GM18526 (cell line): ENCODE measurements around the gene LIX1.

ENCODE experiments used
- POLR2A ChIP-seq: IDR thresholded peaks from 3 replicates; pipeline ENCODE4 v1.6.1; 2011; ENCODE audit not compliant: insufficient read length; ENCODE audit errors: extremely low read depth

The LIX1 gene

DNA sequence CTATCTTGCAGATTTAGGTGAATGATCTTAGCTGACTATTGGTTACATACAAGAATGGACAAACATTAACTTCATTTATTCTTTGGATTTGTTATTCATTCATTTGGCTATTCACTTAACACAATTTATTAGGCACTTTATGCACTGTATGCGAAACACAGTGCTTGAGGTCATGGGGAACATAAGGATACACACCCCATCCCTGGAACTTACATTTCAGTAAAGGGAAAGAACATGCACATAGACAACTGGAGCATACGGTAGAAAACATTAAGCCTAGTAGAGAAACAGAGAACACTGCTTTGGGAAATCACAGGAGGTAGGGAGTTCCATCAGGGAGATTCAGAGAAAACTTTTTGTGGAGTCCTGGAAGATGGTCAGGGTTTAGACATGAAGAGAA is 22.2 kb downstream of the LIX1 start:
- no peak for TF ChIP-seq POLR2A

DNA sequence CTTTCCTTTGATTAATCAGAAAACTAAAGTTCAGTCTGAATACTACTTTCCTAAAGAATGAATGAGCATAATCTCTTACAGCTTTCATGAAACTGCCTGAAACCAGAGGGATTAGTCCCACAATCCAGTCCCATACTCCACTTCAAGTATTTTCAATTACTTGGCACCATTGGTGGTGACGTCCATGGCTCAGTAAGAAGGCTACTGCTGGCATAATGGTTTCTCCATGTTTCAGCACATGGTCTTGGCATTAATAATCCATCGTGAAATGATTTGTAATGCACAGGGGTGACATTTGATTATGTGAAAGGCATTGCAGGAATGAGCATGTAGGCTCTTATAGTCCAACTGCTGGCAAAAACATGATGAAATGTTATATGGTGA is 23.4 kb downstream of the LIX1 start:
- no peak for TF ChIP-seq POLR2A

DNA sequence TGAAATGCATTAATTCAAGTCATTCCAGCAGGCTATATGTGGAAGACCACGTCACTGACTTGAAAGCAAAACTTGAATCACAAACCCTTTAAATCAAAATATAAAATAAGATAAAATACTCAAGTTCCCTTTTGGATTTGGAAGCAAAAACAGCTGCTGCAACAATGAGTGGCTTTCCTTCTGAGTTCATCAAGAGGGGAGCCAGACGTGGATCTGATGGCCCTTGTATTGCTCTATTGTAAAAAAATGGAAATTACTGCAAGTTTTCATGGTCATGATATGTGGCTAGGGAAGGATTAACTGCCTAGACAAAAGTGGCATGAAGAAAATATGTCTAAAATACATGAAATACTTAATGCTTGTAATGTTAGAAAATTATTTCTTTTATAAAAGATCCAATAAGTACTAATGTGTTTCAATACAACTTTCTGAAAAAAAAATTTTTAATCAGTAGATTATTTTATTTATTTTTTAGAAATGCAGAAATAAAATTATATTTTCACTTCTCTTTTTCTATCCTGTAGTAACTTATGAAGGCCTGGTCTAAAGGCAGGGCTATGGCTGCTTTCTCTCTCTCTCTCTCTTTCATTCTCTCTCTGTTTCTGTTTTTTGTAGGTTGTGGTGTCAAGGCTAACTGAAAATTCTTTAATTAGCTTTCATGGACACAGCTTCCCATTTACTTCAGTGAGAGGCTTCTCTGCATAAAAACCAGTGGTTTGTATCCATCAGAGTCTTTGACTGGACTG is 24.0 kb downstream of the LIX1 start:
- TF ChIP-seq POLR2A: no peak

DNA sequence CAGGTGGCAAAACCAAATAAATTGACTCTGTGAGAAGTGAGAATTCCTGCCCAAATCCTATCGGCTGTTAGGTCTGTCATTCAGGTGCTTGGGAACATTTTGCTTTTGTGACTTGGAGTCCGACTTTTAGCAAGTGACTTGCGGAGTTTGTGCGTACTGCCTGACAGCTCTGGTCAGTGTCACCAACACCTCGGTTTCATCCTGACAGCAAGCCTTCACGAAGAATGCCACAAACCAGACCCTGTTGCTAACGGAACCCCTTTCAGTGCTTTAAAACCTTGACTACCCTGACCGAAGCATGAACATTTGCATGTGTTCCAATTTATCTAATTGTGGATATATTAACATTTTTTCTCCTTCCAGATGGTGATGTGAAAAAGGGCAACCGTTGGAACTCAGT is 26.5 kb downstream of the LIX1 start:
- TF ChIP-seq POLR2A: no peak

DNA sequence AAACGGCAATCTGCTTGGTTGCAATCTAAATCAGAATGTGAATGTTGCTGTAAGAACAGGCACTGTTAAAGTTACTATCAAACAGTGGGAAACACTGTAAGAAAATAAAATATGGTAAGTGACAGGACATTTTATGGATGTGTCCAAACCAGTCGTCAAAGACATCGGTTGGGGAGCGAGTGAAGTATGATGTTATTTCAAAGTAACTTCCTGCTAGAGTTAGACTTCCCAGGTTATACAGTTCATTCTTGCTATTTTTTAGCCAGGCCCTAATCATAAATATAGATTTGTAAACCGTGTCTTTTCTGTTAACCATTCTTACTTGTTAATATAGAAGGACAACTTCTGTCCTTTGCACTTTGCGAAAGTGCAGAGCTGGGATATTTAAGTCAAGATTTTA is 30.2 kb downstream of the LIX1 start:
- TF ChIP-seq POLR2A: no peak

DNA sequence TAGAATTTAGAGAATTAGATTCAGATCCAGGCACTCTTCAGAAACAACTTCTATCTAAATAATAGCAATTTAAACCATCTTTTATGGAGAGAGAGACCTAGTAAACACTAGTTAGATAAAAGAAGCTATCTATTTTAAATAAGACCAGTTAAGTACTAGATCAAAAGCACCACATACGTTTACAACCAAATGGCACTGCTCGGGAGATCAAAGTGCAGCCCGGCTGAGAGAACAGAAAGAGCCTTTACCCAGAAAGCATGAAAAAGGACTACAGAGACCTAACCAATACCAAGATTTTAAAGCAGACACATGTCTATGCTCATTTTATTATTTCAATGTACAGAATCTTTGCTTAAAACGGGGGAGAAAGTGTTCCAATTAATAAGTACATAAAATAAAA is 30.8 kb downstream of the LIX1 start:
- TF ChIP-seq POLR2A: no peak

DNA sequence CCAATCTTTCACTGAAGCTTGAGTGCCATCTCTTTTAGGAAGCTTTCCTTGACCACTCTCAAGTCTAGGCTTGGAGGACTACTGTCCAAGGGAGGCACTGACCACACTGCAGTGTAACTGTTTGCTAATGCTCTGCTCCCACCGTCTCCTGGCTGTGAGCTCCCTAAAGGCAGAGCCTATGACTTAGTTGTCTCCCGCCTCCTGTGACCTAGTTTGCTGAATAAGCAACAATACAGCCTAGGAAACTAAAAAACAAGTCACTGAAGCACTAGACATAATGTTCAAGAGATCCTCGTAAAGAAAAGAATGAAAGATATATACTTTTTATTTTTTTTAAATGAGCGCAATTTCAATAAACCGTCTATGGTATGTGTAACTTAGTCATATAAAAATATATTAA is 31.4 kb downstream of the LIX1 start:
- TF ChIP-seq POLR2A: no peak

DNA sequence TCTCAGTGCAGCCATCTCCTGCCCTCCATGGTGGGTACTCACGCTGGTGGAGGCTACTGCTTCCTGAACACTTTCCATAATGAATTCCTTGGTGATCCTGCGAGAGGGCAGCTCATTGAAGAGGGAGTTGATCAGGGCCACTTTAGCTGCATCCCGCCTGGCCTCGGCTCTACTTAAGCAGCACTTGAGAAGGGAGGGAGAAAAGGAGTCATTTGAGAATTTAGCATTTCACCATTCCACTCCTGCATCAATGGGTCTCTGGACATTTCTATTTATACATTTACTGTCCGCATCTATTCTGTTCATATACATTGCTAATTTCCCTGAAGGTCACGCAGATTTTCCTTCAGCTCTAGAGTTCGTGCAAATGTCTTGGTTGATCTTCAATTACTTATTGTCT is 35.1 kb downstream of the LIX1 start:
- no peak for TF ChIP-seq POLR2A

DNA sequence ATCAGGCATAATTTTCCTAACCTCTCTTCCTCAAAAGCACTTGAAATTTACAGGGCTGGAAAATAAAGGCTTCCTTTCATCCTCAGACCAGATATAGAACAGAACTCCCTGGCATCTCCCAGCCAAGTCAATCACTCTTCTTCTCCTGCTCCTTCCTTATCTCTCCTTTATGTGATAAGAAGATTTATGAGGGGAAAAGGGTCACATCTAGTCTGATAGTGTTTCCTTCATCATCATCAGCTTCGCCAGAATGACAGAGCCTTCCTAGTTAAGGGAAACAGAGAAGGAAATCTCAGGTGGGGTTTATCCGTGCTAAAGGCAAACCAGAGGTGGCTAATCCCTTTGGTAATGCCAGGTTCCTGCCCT is 36.2 kb downstream of the LIX1 start:
- TF ChIP-seq POLR2A: no peak

DNA sequence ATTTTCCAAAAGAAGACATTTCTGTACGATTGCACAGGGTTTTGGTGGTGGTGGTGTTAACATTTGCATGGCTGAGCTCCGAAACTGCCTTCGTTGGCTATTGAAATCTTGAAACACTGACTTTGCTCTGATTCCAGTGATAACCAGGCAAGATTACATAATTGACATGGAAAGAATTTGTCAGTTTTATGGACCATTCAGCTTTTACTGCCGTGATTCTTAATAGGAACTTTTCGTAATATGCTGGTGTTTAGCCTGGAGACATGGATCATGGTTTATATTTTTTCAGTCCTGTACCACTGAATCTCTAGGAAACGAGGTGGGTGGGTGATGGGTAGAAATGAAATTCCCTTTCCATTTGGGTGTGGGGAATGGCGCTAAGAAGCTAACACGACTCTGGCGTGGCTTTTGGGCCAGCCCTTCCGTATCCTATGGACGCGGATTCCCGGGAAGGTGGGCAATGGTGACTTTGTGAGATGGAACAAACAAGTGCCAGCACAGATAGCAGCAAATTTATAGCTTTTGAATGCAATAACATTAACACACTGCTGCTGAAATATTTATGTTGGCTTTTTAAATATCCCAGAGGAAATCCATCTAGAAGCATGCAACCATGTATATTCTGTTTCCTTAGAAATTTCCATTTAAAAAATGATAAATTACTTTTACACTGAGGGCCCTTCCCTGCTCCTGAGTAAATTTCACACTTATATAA is 36.8 kb downstream of the LIX1 start:
- TF ChIP-seq POLR2A: no peak

DNA sequence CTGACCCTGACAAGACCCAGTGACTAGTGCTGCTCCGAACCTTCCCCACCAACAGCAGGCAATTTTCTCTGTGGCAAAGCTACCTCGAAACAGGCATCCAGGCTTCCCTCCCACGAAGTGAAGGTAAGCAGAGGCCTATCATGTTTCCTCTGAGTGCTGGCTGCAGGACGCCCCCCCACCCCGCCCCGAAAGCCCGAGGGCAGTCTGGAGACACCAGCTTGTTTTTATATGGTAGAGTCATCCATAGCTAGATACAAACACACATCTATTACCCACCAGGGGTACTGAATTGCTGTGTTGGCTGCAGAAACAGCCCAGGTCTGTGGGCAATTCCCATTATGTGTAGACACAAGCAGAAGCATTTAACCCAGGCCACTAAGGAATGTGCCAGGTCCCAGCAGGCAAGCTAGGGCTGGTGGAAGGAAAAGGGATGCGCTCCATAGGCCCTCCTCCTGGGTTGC is 40.4 kb downstream of the LIX1 start:
- no peak for TF ChIP-seq POLR2A

DNA sequence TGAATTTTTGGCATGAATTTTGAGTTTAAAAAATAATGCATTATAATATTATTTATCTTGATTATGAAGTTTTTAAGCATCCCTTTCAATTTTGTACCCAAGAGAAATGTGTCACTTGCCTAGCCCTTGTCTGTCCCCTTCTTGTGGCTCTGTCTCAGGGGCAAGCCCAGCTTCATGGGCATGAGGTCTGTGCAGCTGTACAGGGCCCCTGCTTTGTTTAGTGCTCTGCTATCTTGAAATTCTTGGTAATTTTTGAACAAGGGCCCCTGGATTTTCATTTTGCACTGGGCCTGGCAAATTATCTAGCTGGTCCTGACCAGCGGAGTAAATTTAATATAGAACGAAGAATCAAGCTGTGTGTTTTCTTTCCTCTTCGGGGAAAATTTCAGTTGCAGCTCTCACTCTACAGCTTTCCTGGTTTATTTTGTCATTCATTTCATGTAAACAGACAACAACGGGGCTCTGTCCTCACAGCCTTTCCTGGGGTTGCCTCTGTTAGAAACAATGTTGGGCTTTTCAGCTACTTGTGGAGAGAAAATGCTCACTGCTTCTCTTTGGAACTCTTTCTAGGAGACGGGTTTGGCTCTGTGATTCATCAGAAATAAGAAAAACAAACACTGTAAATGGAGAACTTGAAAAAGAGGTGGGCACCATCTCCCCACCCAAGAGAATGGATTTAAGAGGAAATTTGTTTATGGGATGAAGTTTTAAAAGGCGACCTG is 41.1 kb downstream of the LIX1 start:
- TF ChIP-seq POLR2A: no peak

DNA sequence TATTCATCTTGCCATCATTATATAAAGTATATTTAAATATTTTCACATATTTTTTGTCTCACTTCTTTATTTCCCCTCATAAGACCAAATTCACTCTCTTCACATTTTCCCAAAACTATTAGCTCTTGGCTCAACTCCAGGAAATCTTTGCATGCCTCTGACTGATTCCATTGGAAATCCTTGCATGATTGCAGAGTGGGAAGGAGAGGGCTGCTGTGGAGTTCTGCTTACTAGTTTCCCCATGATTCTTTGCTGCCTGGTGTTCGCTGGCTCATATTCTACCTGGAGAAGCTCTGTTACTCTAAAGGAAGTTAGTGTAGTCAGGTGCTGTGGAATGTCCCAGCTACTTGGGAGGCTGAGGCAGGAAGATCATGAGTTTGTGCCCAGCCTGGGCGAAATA is 41.9 kb downstream of the LIX1 start:
- no peak for TF ChIP-seq POLR2A

DNA sequence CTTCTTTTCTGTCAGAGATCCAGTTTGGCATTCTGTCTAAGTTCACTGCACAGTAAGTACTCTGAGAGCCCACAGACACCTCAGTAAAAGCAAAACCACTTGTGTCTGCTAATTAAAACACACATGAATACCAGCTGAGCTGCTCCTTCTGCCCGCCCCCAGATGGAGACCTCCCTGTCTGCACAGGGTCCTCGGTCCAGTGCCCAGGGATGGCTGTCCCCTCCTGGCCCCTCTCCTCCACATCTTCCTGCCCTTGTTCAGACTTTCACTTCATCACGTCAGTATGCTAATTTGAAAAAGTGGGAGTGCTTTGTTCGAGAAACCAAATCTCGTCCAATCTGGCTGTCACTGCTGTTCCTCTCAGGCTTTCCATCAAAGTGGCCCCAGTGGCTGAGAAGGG is 43.5 kb downstream of the LIX1 start:
- TF ChIP-seq POLR2A: no peak

DNA sequence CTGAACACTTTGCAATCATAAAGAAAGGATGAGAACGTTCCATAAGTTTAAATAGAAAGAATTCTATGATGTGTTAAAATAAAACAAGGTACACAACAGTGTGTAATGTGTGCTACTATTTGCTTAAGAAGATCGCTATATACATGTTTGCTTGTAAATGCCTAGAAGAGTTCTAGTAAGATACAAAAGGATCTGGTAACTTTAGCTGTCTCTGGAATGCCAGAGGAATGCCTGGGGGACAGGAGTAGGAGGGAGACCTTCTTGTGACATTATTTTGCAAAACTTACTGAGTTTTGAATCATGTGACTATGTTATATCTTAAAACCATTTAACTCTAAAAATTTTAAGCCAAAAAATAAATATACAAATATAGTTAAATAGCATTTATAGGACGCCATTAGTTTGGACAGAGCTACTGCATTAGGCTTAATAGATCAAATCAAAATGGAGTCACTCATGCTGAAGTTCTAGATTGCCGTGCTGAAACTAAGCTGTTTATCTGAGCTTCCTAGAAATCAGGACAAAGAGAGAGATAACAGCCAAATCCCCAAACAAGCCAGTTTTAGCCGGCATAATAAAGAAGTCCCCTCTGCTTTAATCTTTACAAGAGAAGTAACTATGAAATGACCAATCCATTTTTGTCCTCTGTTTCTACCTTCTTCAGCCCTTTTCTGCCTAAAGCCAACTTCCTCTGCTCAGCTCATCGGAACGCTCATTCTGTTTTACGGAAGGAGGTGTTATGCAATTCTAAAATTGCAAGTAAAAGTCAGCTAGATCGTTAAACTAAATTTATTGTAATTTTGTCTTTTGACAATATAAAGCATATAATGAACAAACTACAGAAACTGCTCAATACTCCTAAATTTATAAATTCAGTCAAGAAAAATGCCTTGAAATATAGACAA is 44.8 kb downstream of the LIX1 start:
- TF ChIP-seq POLR2A: no peak
